IMR-90 (cell line): Measurements from ENCODE around the gene ABCA4. TPM values are rescaled to one million over a fixed set of nuclear protein-coding genes. Genes with fewer than 3 reads are reported as not detected.

Experiments
- ATAC-seq: fragments of 200-7000 bp; cut with Tn5 transposase; 2 replicates; pipeline ENCODE4 v1.9.1; 2020; ENCODE audit warnings: low read depth, mild to moderate bottlenecking, moderate library complexity
- BruUV-seq: library from RNA; stranded (reverse); fragments of 400-500 nt; replicated peaks from 2 replicates; lab custom pipeline; 2021; lab: Mats Ljungman, UMichigan
- CTCF ChIA-PET: fragments of 300-600 bp; formaldehyde crosslinking; extraction: SDS; loops from one replicate; lab custom pipeline; 2021; ENCODE audit warnings: antibody characterized with exemption; lab: Yijun Ruan, JAX
- POLR2A ChIA-PET: fragments of 300-600 bp; sonication (Branson Sonifier 250); formaldehyde crosslinking; loops from one replicate; lab custom pipeline; 2022; ENCODE audit warnings: antibody characterized with exemption; ENCODE audit not compliant: unreplicated experiment; lab: Charles Lee
- DNase-seq: peaks from one replicate; pipeline ENCODE4 v3.0.0; 2013
- H2AFZ ChIP-seq: replicated peaks from 2 replicates; pipeline ENCODE3; 2013; ENCODE audit warnings: low read length, mild to moderate bottlenecking; ENCODE audit not compliant: poor library complexity
- H2AK5ac ChIP-seq: 2 replicates; pipeline ENCODE4 v1.6.1; 2013; ENCODE audit warnings: low read depth, low read length, inconsistent platforms
- H2AK9ac ChIP-seq: replicated peaks from 2 replicates; pipeline ENCODE3; 2013; ENCODE audit warnings: mild to moderate bottlenecking, low read depth, low read length, moderate library complexity; ENCODE audit not compliant: poor library complexity
- H2BK120ac ChIP-seq: 2 replicates; pipeline ENCODE4 v1.6.1; 2013; ENCODE audit warnings: low read depth, low read length, inconsistent platforms
- H2BK15ac ChIP-seq: 3 replicates; pipeline ENCODE4 v1.6.1; 2013; ENCODE audit warnings: low read depth, low read length, inconsistent platforms
- H2BK20ac ChIP-seq: 2 replicates; pipeline ENCODE4 v1.6.1; 2013; ENCODE audit warnings: low read depth, mild to moderate bottlenecking, inconsistent platforms, low read length, moderate library complexity
- H2BK5ac ChIP-seq: 2 replicates; pipeline ENCODE4 v1.6.1; 2013; ENCODE audit warnings: mild to moderate bottlenecking, low read depth, low read length, inconsistent platforms; ENCODE audit not compliant: poor library complexity, severe bottlenecking
- H3K14ac ChIP-seq: replicated peaks from 2 replicates; pipeline ENCODE4 v1.6.1; 2013; ENCODE audit warnings: low read depth, low read length, inconsistent platforms
- H3K18ac ChIP-seq: 2 replicates; pipeline ENCODE4 v1.6.1; 2013; ENCODE audit warnings: low read depth, low read length, control low read depth
- H3K23ac ChIP-seq: 2 replicates; pipeline ENCODE4 v1.6.1; 2013; ENCODE audit warnings: low read depth, low read length, inconsistent platforms
- H3K27ac ChIP-seq: 2 replicates; pipeline ENCODE4 v1.5.1; 2013; ENCODE audit warnings: mild to moderate bottlenecking, control low read depth, low read length; ENCODE audit not compliant: insufficient read depth
- H3K27me3 ChIP-seq: 2 replicates; pipeline ENCODE4 v1.6.1; 2013; ENCODE audit warnings: low read length; ENCODE audit not compliant: control insufficient read depth, insufficient read depth
- H3K36me3 ChIP-seq: 2 replicates; pipeline ENCODE4 v1.6.1; 2013; ENCODE audit warnings: low read length, mixed read lengths; ENCODE audit not compliant: control insufficient read depth, insufficient read depth
- H3K4ac ChIP-seq: 2 replicates; pipeline ENCODE4 v1.6.1; 2013; ENCODE audit warnings: low read depth, low read length, inconsistent platforms
- H3K4me1 ChIP-seq: 2 replicates; pipeline ENCODE4 v1.6.1; 2013; ENCODE audit warnings: low read length, mixed read lengths; ENCODE audit not compliant: control insufficient read depth, insufficient read depth
- H3K4me2 ChIP-seq: 2 replicates; pipeline ENCODE4 v1.6.1; 2013; ENCODE audit warnings: low read depth, mild to moderate bottlenecking, control low read depth, low read length, moderate library complexity
- H3K4me3 ChIP-seq: 2 replicates; pipeline ENCODE4 v1.5.1; 2013; ENCODE audit warnings: low read depth, mild to moderate bottlenecking, control low read depth, low read length, moderate library complexity; ENCODE audit not compliant: insufficient read depth
- H3K56ac ChIP-seq: 2 replicates; pipeline ENCODE4 v1.6.1; 2013; ENCODE audit warnings: low read length, inconsistent platforms; ENCODE audit not compliant: insufficient read depth; ENCODE audit errors: extremely low read depth
- H3K79me1 ChIP-seq, 2 experiments: 2 replicates each; pipeline ENCODE4 v1.6.1; 2013; ENCODE audit warnings: low read length in 2 of 2, inconsistent platforms in 1 of 2, low read depth in 1 of 2
- H3K9ac ChIP-seq: 2 replicates; pipeline ENCODE4 v1.6.1; 2013; ENCODE audit warnings: low read depth, low read length, control low read depth
- H3K9me1 ChIP-seq: 2 replicates; pipeline ENCODE4 v1.6.1; 2013; ENCODE audit warnings: low read length, inconsistent platforms; ENCODE audit not compliant: insufficient read depth
- H3K9me3 ChIP-seq: 2 replicates; pipeline ENCODE4 v1.6.1; 2013; ENCODE audit warnings: low read length; ENCODE audit not compliant: control insufficient read depth, insufficient read depth
- H4K20me1 ChIP-seq: 2 replicates; pipeline ENCODE4 v1.6.1; 2013; ENCODE audit warnings: low read length, inconsistent platforms; ENCODE audit not compliant: insufficient read depth
- H4K5ac ChIP-seq: 2 replicates; pipeline ENCODE4 v1.6.1; 2013; ENCODE audit warnings: mild to moderate bottlenecking, low read depth, low read length, control low read depth
- H4K8ac ChIP-seq, 2 experiments: 2 replicates each; pipeline ENCODE4 v1.6.1; 2013; ENCODE audit warnings: low read depth in 2 of 2, low read length in 2 of 2, control low read depth in 1 of 2, inconsistent platforms in 1 of 2
- H4K91ac ChIP-seq: 2 replicates; pipeline ENCODE4 v1.6.1; 2013; ENCODE audit warnings: low read depth, low read length, inconsistent platforms; ENCODE audit not compliant: insufficient read depth
- BHLHE40 ChIP-seq: fragments of 150-350 bp; IDR thresholded peaks from 2 replicates; pipeline ENCODE4 v1.6.1; 2016; ENCODE audit warnings: mild to moderate bottlenecking, low read depth, low read length
- CHD1 ChIP-seq: IDR thresholded peaks from 2 replicates; pipeline ENCODE4 v1.6.1; 2012; ENCODE audit warnings: low read depth, low read length, improper control_type of control experiment
- FOS ChIP-seq: fragments of 150-350 bp; IDR thresholded peaks from 2 replicates; pipeline ENCODE4 v1.6.1; 2016; ENCODE audit warnings: low read depth, low read length
- MAZ ChIP-seq: IDR thresholded peaks from 2 replicates; pipeline ENCODE4 v1.6.1; 2012; ENCODE audit warnings: low read depth, mild to moderate bottlenecking, low read length, improper control_type of control experiment, moderate library complexity, borderline replicate concordance
- NFE2L2 ChIP-seq: fragments of 150-350 bp; IDR thresholded peaks from 2 replicates; pipeline ENCODE4 v1.6.1; 2016; ENCODE audit warnings: low read depth, mild to moderate bottlenecking, low read length
- POLR2A ChIP-seq: IDR thresholded peaks from 2 replicates; pipeline ENCODE4 v1.6.1; 2012; ENCODE audit warnings: mild to moderate bottlenecking, low read depth, low read length
- WGBS, 2 experiments: methylation state at CpG; one replicate each; pipeline versions ENCODE4 v1.1.5 to v1.1.7; 2013; ENCODE audit warnings: missing lambda C conversion rate in 2 of 2; ENCODE audit not compliant: insufficient read length in 1 of 2; ENCODE audit errors: extremely low coverage in 2 of 2; 5-methylcytosine and 5-hydroxymethylcytosine counted together
- dilution Hi-C: fragments of 300-500 bp; cut with HindIII; formaldehyde crosslinking; loops from one replicate; pipeline ENCODE4 v1.14.3; 2018; ENCODE audit warnings: low sequenced_read_pairs; ENCODE audit not compliant: unreplicated experiment
- in situ Hi-C: fragments of 300-500 bp; cut with MboI; formaldehyde crosslinking; loops from 3 replicates; pipeline ENCODE4 v1.14.3; 2019; ENCODE audit warnings: low sequenced_read_pairs, inconsistent platforms, mixed read lengths
- intact Hi-C: fragments of 100-400 bp; cut with micrococcal nuclease; formaldehyde crosslinking; loops from 2 replicates; pipeline ENCODE4 v1.10.0; 2022
- polyA plus RNA-seq, 3 experiments: library from polyadenylated mRNA; depleted of rRNA; stranded (reverse); fragments of >200 nt; gene quantifications; 2 replicates each; pipeline ENCODE4 v1.2.3, GENCODE V29; 2012; ENCODE audit warnings: low replicate concordance in 1 of 3
- total RNA-seq: library from RNA; depleted of rRNA; stranded (reverse); fragments of >200 nt; gene quantifications from 2 replicates; pipeline ENCODE4 v1.2.3, GENCODE V29; 2012

ABCA4 gene
- total and polyA plus RNA-seq, 2 of the 4 experiments (the other 2 are of a cell fraction) = under 0.01 to 0.36 TPM

GRCh38 chr1:94027721-94028515 lies 93.0 kb downstream of the ABCA4 start:
- Histone ChIP-seq H4K5ac (no peak overlapping the region), H3K4ac (no peak overlapping the region), H3K23ac (no peak overlapping the region), H4K8ac (no peak overlapping the region), H3K18ac (no peak overlapping the region), H2AFZ (no peak overlapping the region), H2AK9ac (no peak overlapping the region), H3K9me1 (no peaks in the 10 kb centered on the region), H4K20me1 (no peaks in the 10 kb centered on the region), H3K4me3 (no peak overlapping the region), H2BK120ac (no peak overlapping the region), H3K79me1 (no peaks in the 10 kb centered on the region), H3K4me2 (no peak overlapping the region), H3K27ac (no peak overlapping the region), H2BK15ac (no peak overlapping the region), H2AK5ac (no peak overlapping the region), H4K91ac (no peak overlapping the region), H3K36me3 (no peaks in the 10 kb centered on the region), H3K14ac (no peak overlapping the region), H3K9me3 (no peaks in the 10 kb centered on the region), H2BK5ac (no peak overlapping the region), H3K27me3 (no peaks in the 10 kb centered on the region), H3K9ac (no peak overlapping the region), H2BK20ac (no peak overlapping the region), H3K56ac (no peak overlapping the region), H3K4me1 (peaks cover 3% of the 10 kb centered on the region; the same call in 1 of the 2 replicates)
- BruUV-seq = no TSS peak
- TF ChIP-seq BHLHE40 (no peak), POLR2A (no peak), NFE2L2 (no peak), CHD1 (no peak), MAZ (no peak), FOS (no peak)
- intact Hi-C loops = loop anchor here (10.0 kb wide), 1 partner anchor 777 kb away; no protein-coding TSS in a partner anchor
- ChIA-PET CTCF (interaction anchor here (1.2 to 8.3 kb wide), 3 partner anchors 11 to 306 kb away, joined by 3 to 90 read pairs (median 32); no protein-coding TSS in a partner anchor), POLR2A (no interaction called here)
- WGBS, 2 experiments = 60% methylated on average over 2 of the region's 5 CpGs; no CpG with 5 or more reads in 1 of the 2 experiments
- in situ Hi-C loops = loop anchor here (10.0 to 25.0 kb wide), 2 partner anchors 307 to 434 kb away; no protein-coding TSS in a partner anchor
- no peak for DNase-seq
- dilution Hi-C loops = no loop called here
- no peak for ATAC-seq
